Cardiac muscle cell (in vitro differentiated cells and primary cell): Measurements from ENCODE around the gene TBPL2. TPM values are rescaled to one million over a fixed set of nuclear protein-coding genes. Genes with fewer than 3 reads are reported as not detected.

ENCODE experiments used
- DNase-seq, 2 donors: peaks; one replicate each; pipeline versions ENCODE4 v3.0.0 to v3.0.0-alpha.2; 2010 to 2017; ENCODE audit warnings: low read depth in 1 of 2, low spot score in 1 of 2
- H3K27ac ChIP-seq: fragments of 200-600 bp; sonication (generic); 2 replicates; pipeline ENCODE4 v1.5.1; 2016
- H3K27me3 ChIP-seq: fragments of 200-600 bp; sonication (generic); 2 replicates; pipeline ENCODE4 v1.6.0; 2016; ENCODE audit warnings: control low read depth
- H3K36me3 ChIP-seq: fragments of 200-600 bp; sonication (generic); 2 replicates; pipeline ENCODE4 v1.5.1; 2016; ENCODE audit warnings: control low read depth
- H3K4me1 ChIP-seq: fragments of 200-600 bp; sonication (generic); 2 replicates; pipeline ENCODE4 v1.8.1; 2017; ENCODE audit warnings: low read depth, mild to moderate bottlenecking, mixed run types
- H3K4me3 ChIP-seq: fragments of 200-600 bp; sonication (generic); 2 replicates; pipeline ENCODE4 v1.5.1; 2016; ENCODE audit warnings: mild to moderate bottlenecking
- H3K9me3 ChIP-seq: fragments of 200-600 bp; sonication (generic); 2 replicates; pipeline ENCODE4 v1.5.1; 2017; ENCODE audit warnings: low read depth, mild to moderate bottlenecking, control low read depth
- polyA plus RNA-seq: library from polyadenylated mRNA; unstranded; fragments of >200 nt; fragmentation: Nextera tagmentation; extraction: Ambion mirVana; gene quantifications from 2 replicates; pipeline ENCODE4 v1.2.1, GENCODE V29; 2016
- total RNA-seq: library from RNA; depleted of rRNA; stranded (reverse); fragments of >200 nt; gene quantifications from 2 replicates; pipeline ENCODE4 v1.2.3, GENCODE V29; 2016
- TF ChIP-seq, protein P1 (sequence below): IDR thresholded peaks from 2 replicates; pipeline ENCODE4 v1.5.1; 2012; ENCODE audit warnings: low read depth, mild to moderate bottlenecking, low read length

The TBPL2 gene
- total and polyA plus RNA-seq, 2 experiments from 2014 or later = not detected

DNA sequence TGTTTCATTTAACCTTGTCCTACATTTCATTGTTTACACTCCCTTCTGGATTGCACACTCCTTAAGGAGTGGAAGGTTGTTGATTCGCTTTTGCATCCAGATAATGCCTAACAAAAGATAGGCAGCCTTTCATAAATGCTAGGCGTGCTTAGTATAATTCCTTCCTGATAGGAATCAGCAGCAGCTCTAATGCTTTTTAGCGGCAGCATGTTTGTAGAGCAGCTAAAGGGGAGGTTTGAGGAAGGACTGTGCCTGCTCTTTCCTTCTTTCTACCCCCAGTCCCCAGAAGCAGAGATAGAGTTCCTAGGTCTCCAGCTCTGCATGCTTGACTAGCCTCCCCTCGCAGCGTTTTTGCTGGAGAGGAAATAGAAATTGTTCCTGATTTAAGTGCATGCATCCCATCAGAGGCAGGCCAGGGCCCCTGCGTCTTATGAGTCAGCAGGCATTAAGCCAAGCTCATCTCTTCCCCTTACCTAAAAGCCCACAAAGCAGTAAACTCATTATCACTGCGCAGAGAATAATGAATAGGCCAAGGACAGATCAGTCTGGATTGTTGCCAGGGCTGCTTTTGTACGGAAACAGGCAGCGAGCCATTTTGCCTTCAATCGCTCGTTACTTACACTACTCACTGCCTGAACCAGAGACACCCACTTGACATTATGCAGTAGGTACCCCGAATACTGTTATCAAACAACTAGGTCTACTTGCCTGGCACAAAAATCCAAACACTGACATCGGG lies 14.0 kb upstream of the TBPL2 start:
- Histone ChIP-seq H3K4me1 (peaks cover 8% of the 10 kb centered on the region), H3K27ac (no peak overlapping the region), H3K36me3 (no peaks in the 10 kb centered on the region), H3K9me3 (no peaks in the 10 kb centered on the region), H3K4me3 (no peak overlapping the region), H3K27me3 (peaks cover 9% of the 10 kb centered on the region)
- DNase-seq = peak in 1 of 2 donors; percentile 89
- TF ChIP-seq, protein P1, sequence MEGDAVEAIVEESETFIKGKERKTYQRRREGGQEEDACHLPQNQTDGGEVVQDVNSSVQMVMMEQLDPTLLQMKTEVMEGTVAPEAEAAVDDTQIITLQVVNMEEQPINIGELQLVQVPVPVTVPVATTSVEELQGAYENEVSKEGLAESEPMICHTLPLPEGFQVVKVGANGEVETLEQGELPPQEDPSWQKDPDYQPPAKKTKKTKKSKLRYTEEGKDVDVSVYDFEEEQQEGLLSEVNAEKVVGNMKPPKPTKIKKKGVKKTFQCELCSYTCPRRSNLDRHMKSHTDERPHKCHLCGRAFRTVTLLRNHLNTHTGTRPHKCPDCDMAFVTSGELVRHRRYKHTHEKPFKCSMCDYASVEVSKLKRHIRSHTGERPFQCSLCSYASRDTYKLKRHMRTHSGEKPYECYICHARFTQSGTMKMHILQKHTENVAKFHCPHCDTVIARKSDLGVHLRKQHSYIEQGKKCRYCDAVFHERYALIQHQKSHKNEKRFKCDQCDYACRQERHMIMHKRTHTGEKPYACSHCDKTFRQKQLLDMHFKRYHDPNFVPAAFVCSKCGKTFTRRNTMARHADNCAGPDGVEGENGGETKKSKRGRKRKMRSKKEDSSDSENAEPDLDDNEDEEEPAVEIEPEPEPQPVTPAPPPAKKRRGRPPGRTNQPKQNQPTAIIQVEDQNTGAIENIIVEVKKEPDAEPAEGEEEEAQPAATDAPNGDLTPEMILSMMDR = no peak

DNA sequence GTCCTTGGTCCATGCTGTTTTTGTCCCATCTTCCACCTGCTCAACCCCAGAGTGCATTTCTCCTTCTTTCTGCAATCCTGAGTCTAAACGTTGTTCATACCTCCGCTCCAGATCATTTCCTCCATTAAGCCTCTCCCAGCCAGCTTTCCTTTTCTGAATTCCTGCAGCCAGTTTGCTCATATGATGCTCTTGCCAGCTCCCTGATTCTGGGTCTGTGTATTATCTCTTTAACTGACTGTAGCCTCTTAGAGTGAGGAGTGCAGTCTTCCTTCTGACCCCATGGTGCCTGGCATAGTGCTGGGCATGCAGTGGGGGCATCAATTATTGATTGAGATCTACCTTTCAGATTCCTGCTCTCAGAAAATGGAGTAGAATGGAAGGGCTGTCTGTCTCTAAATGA lies 11.5 kb upstream of the TBPL2 start:
- no peak overlapping the region for H3K27ac ChIP-seq
- peaks cover 10% of the 10 kb centered on the region for H3K4me1 ChIP-seq
- no peaks in the 10 kb centered on the region for H3K27me3 ChIP-seq
- H3K4me3 ChIP-seq = no peak overlapping the region
- no peaks in the 10 kb centered on the region for H3K9me3 ChIP-seq
- TF ChIP-seq, protein P1 = no peak
- no peak for DNase-seq
- H3K36me3 ChIP-seq = no peaks in the 10 kb centered on the region

DNA sequence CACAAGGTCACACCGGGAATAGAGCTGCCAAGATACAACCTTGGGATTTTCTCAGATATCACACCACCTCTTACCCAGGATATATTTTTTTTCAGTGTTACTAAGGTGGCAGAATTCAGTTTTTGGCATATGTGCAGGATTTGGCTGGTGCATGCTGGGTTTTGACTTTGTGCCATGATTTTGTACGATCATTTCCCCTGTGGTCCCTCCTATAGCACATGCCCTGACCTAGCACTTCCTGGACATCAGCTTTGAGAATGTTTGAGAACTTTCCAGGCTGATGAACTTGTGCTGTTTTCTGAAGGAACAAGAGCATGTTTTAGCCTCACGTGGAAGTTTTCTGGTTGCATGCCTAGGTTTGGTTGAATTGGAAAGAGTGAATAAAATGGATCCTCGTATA lies 11.0 kb upstream of the TBPL2 start:
- TF ChIP-seq, protein P1 = no peak
- no peak overlapping the region for H3K27ac ChIP-seq
- H3K4me3 ChIP-seq = no peak overlapping the region
- no peaks in the 10 kb centered on the region for H3K36me3 ChIP-seq
- peaks cover 15% of the 10 kb centered on the region for H3K4me1 ChIP-seq
- H3K9me3 ChIP-seq = no peaks in the 10 kb centered on the region
- DNase-seq = peak in 1 of 2 donors; percentile 69
- H3K27me3 ChIP-seq = no peaks in the 10 kb centered on the region

DNA sequence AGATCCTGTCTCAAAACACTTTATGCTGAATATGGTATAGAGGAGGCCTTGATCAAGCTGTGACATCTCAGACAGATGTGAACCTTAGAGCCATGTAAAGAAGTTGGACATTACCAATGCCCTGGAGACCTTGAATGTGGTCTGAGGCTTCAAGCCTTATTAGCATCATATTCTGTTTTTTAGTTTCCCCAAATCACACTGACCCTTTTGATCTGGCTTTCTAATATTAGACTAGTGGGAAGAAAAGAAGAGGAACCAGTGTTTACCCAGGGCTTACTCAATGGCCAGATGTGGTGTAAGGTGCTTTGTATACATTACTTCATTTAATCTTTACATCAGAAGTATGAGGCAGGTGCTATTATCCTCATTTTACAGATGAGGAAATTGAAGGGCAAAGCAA lies 10.6 kb upstream of the TBPL2 start:
- peaks cover 18% of the 10 kb centered on the region for H3K4me1 ChIP-seq
- H3K9me3 ChIP-seq = no peaks in the 10 kb centered on the region
- no peaks in the 10 kb centered on the region for H3K27me3 ChIP-seq
- TF ChIP-seq, protein P1 = no peak
- H3K4me3 ChIP-seq = no peak overlapping the region
- no peak for DNase-seq
- no peaks in the 10 kb centered on the region for H3K36me3 ChIP-seq
- no peak overlapping the region for H3K27ac ChIP-seq

DNA sequence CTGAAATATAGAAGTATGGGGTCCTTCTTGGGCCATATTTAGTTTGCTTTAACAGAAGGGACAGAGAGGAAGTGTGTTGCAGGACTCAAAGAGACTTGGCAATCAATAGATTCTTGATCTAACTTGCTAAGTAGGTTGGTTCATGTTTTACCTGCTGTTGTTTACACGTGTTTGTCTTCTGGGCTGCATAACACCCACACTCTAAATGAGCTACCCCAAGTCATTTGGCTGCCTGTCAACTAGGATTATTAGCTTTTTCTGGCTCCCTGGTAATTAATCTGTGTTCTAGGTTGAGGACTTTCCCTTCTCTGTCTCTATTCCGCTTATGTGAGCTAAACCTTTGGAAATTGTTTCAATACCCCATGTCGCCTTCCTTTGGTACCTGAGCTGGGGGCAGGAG lies 10.1 kb upstream of the TBPL2 start:
- TF ChIP-seq, protein P1 = no peak
- DNase-seq = no peak
- Histone ChIP-seq H3K4me1 (peaks cover 18% of the 10 kb centered on the region), H3K9me3 (no peaks in the 10 kb centered on the region), H3K4me3 (no peak overlapping the region), H3K27me3 (no peaks in the 10 kb centered on the region), H3K27ac (no peak overlapping the region), H3K36me3 (no peaks in the 10 kb centered on the region)
